HG02759 (cell line): ENCODE measurements around the gene RBM43.

Source experiments
- ATAC-seq: cut with Tn5 transposase; IDR thresholded peaks from one replicate; pipeline ENCODE4 v1.9.1; 2021; ENCODE audit warnings: mild to moderate bottlenecking, moderate library complexity; ENCODE audit not compliant: unreplicated experiment

Gene RBM43

DNA sequence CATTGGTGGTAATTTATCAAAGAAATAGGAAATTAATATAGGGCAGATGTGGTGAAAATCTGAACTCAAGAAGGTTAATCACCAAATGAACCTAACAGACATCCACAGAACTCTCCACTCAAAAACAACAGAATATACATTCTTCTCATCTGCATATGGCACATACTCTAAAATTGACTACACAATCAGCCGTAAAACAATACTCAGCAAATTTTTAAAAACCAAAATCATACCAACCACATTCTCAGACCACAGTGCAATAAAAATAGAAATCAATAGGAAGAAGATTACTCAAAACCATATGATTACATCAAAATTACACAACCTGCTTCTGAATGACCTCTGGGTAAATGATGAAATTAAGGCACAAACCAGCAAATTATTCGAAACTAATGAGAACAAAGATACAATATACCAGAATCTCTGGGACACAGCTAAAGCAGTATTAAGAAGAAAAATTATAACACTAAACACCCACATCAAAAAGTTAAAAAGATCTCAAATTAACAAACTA lies 31.0 kb downstream of the RBM43 start:
- ATAC-seq, result no peak

DNA sequence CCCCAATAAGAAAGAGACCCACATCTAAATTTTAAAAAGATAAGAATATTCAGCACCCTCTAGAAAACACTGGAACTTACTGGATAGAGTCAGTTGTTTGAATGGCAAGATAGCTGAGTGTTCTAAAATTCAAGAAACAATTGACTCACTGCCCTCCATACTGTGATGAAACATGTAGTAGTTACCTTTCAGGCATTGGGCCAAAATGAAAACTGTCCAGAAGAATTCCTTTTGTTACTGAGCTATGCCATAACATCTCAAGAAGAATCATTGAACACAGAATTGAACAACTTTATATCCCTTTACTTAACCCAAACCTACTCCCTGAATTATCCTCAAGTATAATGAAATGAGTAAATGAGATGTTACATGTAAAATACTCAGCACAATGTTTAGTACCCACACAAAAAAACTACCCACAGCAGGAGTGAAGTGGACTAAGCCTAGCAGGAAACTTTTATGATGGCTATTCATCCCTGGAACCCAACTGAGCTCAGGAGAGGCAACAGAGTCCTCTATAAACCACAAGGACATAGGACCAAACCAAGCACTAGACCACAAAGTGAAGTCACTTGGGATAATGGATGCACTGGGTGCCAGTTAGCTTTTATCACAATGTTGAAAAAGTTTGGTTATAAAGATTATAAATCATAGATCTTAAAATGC lies 32.7 kb downstream of the RBM43 start:
- no peak for ATAC-seq

DNA sequence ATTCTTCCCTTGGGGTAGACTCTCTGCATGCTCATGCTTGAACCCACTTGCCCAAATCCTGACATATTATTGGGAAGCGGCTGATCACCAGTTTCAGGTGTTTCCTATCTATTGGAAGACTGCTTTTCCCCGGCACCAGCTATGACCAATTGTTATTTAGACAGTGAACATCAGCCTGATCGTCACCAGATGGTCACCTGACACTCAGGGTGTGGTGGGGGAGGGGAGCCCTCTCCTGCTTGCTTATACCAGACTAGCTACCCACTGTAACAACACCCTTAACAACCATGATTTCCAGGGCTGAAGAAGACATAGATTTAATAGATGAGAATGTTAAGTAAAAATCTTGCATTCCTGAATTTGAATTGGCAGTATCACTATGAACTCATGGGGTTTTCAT lies 44.3 kb downstream of the RBM43 start:
- ATAC-seq, result no peak

DNA sequence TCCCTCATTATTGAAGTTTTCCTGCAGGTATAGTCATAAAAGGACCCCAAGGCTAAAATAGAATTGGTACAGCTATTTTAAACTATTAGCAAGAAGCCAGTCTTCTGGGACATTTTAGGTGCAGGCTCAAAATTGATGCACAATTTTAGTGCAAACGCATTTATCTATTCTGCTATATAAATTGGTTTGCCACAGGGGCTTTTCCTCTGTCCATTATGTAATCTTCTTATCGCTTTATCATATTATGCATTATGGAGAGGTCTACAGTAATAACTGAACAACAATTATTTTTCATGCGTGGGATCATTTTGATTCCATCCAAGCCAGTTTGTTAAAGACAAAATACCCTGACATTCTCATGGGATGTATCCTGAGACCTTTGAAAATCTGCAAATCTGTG lies 54.6 kb downstream of the RBM43 start:
- ATAC-seq, result no peak

DNA sequence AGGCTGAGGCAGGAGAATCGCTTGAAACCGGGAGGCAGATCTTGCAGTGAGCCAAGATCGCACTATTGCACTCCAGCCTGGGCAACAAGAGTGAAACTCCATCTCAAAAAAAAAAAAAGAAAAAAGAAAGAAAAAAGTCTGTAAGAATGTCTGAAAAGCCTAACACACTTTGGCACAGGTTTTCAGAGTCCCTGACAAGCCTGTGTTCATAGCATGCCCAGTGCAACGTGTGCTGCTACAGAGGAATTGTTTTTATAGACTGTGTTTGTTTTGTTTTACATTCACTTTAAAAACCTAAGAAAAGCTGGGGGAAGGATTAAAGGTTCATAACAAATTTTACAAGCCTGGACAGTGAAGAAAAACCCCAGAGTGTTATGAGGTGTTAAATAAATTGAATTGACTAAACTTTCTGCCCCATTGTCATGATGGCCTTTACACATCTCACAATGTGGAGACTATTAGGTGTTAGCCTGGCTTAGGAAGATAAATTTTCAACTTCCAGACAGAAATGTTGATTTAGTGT lies 55.2 kb downstream of the RBM43 start:
- ATAC-seq, result no peak

DNA sequence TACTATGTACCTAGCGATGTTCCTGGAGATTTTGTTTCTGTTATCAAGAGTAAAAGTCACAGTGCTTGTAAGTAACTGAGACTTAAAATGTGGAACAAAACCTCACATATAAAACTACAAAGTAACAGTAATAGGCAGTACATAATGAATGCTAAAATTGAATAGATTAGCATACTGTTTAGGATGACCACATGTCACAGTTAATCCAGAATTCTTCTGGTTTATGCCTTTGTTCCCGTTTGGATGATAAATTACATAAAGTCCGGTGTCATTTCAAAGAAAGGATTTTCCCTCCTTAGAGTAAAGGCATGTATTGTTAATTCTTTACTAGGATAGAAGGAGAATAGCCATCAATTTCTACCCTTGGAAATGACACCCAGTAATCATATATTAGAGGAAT lies 56.1 kb downstream of the RBM43 start:
- ATAC-seq, result no peak

DNA sequence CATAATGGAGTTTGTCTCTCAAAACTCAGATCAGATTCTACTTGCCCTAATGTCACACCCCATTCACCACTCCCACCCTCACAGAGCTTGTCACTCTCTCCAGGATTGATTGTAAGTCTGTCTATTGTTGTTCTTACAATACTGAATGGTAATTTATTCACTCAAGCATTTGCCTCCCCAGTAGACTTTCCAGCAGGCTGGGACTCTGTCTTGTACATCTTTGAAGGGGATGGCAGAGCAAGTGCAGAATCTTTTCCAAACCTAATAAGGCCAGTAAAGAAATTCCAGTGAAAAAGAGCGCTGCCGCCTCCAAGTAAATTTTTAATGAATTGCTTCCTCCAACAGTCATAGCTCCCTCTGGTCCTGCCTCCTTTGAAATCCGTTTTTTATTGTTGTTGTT lies 56.9 kb downstream of the RBM43 start:
- no peak for ATAC-seq

DNA sequence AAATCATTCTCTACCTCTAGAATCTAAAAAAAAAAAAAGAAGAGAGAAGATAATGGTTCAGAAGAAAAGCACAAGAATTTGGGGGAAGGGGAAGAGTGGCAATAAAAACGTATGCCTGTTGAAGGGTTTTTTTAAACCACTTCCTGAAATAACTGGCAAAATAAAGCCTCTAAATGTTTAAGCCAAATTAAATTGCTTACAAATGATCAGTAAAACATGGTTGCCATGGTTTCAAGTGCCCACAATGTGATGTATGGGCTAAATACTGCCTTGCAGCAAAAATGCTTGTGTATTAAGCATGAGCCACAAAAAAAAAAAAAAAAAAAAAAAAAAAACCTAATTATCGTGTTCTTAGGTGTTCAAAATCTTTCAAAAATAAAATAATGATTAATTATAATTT lies 60.8 kb downstream of the RBM43 start:
- ATAC-seq, result no peak

DNA sequence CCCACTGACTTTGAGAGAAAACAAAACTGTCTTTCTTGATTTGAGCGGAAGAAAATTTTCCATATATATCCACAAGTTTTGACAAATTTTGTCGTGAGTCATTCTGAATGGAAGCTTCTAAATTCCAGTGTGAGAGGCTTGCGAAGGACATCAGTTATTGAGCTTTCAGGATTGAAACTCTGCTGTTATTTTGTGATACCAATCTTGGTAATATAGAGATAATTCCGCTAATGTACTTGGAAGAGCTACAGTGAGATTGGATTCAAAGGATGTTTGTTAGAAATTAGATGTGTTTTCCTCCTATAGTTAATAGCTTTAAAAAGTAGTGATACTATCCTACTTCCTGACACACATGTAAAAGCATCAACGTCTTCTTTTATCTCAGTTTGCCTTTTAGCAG lies 61.4 kb downstream of the RBM43 start:
- ATAC-seq, result no peak

DNA sequence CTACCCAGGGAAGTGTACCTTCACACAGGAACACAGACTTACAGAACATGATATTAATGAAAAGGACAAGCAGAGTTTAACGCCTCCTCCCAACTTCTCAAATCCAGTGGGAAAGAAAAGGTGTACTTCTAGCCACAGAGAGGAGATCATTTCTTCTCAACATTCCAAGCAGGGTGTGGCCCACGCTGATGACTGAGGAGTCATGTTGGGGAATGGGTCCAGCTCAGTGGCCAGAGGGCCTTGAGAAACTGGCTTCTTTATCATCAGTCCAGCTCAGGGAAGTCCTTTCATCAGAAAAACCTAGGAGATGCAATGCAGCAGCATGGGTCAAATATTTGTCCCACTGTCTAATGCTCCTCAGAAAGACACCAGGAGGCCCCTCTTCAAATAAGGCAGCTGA lies 63.0 kb downstream of the RBM43 start:
- ATAC-seq, result no peak
